Vagina (tissue), 2 donors: ENCODE measurements around the gene SNED1. TPM values are rescaled to one million over a fixed set of nuclear protein-coding genes. Genes with fewer than 3 reads are reported as not detected.

ENCODE experiments used
- DNase-seq, 2 donors: peaks; one replicate each; pipeline ENCODE4 v3.0.0-alpha.2; 2017; ENCODE audit errors: extremely low spot score in 2 of 2
- H3K27ac ChIP-seq: fragments of 200-600 bp; sonication (generic); one replicate; pipeline ENCODE4 v1.5.1; 2019
- H3K27me3 ChIP-seq: fragments of 200-600 bp; sonication (generic); one replicate; pipeline ENCODE4 v1.5.1; 2019
- H3K36me3 ChIP-seq, 2 donors: fragments of 200-600 bp; sonication (generic); one replicate each; pipeline ENCODE4 v1.5.1; 2017 to 2019
- H3K4me1 ChIP-seq: fragments of 200-600 bp; sonication (generic); one replicate; pipeline ENCODE4 v1.5.1; 2019
- H3K4me3 ChIP-seq, 2 donors: fragments of 200-600 bp; sonication (generic); 1 replicate in 1 of 2; 2 replicates in 1 of 2; pipeline ENCODE4 v1.5.1; 2016 to 2019
- H3K9me3 ChIP-seq: fragments of 200-600 bp; sonication (generic); one replicate; pipeline ENCODE4 v1.5.1; 2019
- CTCF ChIP-seq, 3 experiments: fragments of 450-650 bp in 2 of 3; fragments of 200-600 bp in 1 of 3; sonication (generic) in 1 of 3; IDR thresholded peaks; one replicate each; pipeline ENCODE4 v1.5.1; 2017 to 2019; ENCODE audit warnings: antibody characterized with exemption in 3 of 3, mild to moderate bottlenecking in 2 of 3, moderate library complexity in 2 of 3
- POLR2A ChIP-seq, 2 donors: fragments of 450-650 bp; IDR thresholded peaks; one replicate each; pipeline ENCODE4 v1.6.1; 2017; ENCODE audit warnings: antibody characterized with exemption in 2 of 2, mild to moderate bottlenecking in 2 of 2, moderate library complexity in 2 of 2
- POLR2AphosphoS5 ChIP-seq, 2 donors: sonication (generic); formaldehyde crosslinking; IDR thresholded peaks; one replicate each; pipeline ENCODE4 v1.9.0; 2017; ENCODE audit warnings: antibody characterized with exemption in 2 of 2, mild to moderate bottlenecking in 2 of 2, low read depth in 1 of 2; ENCODE audit not compliant: insufficient read depth in 1 of 2
- intact Hi-C: fragments of 100-400 bp; cut with DNase I; formaldehyde crosslinking; loops from one replicate; pipeline ENCODE4 v1.15.1; 2023
- total RNA-seq: library from RNA; depleted of rRNA; stranded (reverse); fragments of >200 nt; gene quantifications from one replicate; pipeline ENCODE4 v1.2.3, GENCODE V29; 2016

The SNED1 gene
- total RNA-seq, 1 donor from 2014 or later = 55.5 TPM

GRCh38 chr2:241049739-241050623 lies 51.6 kb downstream of the SNED1 start:
- Histone ChIP-seq H3K9me3 (no peaks in the 10 kb centered on the region), H3K27ac (no peak overlapping the region), H3K36me3 (peaks cover 0 to 35% of the 10 kb centered on the region in 2 donors), H3K4me1 (no peaks in the 10 kb centered on the region), H3K27me3 (no peaks in the 10 kb centered on the region), H3K4me3 (no peak overlapping the region)
- intact Hi-C loops = no loop called here
- DNase-seq = peak in 1 of 2 donors; percentile 84
- TF ChIP-seq POLR2A (IDR thresholded peaks at IDR 0.05) (no peak), POLR2AphosphoS5 (IDR thresholded peaks at IDR 0.05; ENCODE audit: insufficient read depth in 1 of 2, low read depth in 1 of 2) (no peak), CTCF (IDR thresholded peaks at IDR 0.05) (no peak)

- no peak overlapping the region for H3K27ac ChIP-seq
- intact Hi-C loops = no loop called here
- peaks cover 0 to 35% of the 10 kb centered on the region in 2 donors for H3K36me3 ChIP-seq
- no peak for TF ChIP-seq POLR2A (IDR thresholded peaks at IDR 0.05)
- TF ChIP-seq CTCF (IDR thresholded peaks at IDR 0.05) = no peak
- TF ChIP-seq POLR2AphosphoS5 (IDR thresholded peaks at IDR 0.05; ENCODE audit: insufficient read depth in 1 of 2, low read depth in 1 of 2) = no peak
- peak in 1 of 2 donors; percentile 67 for DNase-seq
- H3K4me1 ChIP-seq = no peaks in the 10 kb centered on the region
- H3K27me3 ChIP-seq = no peaks in the 10 kb centered on the region
- no peaks in the 10 kb centered on the region for H3K9me3 ChIP-seq
- H3K4me3 ChIP-seq = no peak overlapping the region
Measured at GRCh38 chr2:241050624-241051577, 52.5 kb downstream of the SNED1 start.

GRCh38 chr2:241051578-241052487 lies 53.4 kb downstream of the SNED1 start:
- intact Hi-C loops = no loop called here
- no peaks in the 10 kb centered on the region for H3K9me3 ChIP-seq
- H3K27me3 ChIP-seq = no peaks in the 10 kb centered on the region
- peak in 1 of 2 donors; percentile 79 for DNase-seq
- peaks cover 0 to 35% of the 10 kb centered on the region in 2 donors for H3K36me3 ChIP-seq
- H3K4me1 ChIP-seq = no peaks in the 10 kb centered on the region
- H3K4me3 ChIP-seq = no peak overlapping the region
- TF ChIP-seq CTCF (IDR thresholded peaks at IDR 0.05) = no peak
- no peak for TF ChIP-seq POLR2AphosphoS5 (IDR thresholded peaks at IDR 0.05; ENCODE audit: insufficient read depth in 1 of 2, low read depth in 1 of 2)
- no peak for TF ChIP-seq POLR2A (IDR thresholded peaks at IDR 0.05)
- no peak overlapping the region for H3K27ac ChIP-seq

- Histone ChIP-seq H3K27me3 (no peaks in the 10 kb centered on the region), H3K4me3 (no peak overlapping the region), H3K36me3 (peaks cover 0 to 35% of the 10 kb centered on the region in 2 donors)
Measured at GRCh38 chr2:241052677-241053360, 54.4 kb downstream of the SNED1 start.

More at GRCh38 chr2:241052677-241053360, 54.4 kb downstream of the SNED1 start:
- DNase-seq = peak in 1 of 2 donors; percentile 70
- Histone ChIP-seq H3K27ac (no peak overlapping the region), H3K4me1 (no peaks in the 10 kb centered on the region), H3K9me3 (no peaks in the 10 kb centered on the region)
- no peak for TF ChIP-seq POLR2AphosphoS5 (IDR thresholded peaks at IDR 0.05; ENCODE audit: insufficient read depth in 1 of 2, low read depth in 1 of 2)
- no peak for TF ChIP-seq CTCF (IDR thresholded peaks at IDR 0.05)
- TF ChIP-seq POLR2A (IDR thresholded peaks at IDR 0.05) = no peak
- intact Hi-C loops = no loop called here
